Measurements from ENCODE around the gene RFC2. TPM values are rescaled to one million over a fixed set of nuclear protein-coding genes. Genes with fewer than 3 reads are reported as not detected.

Gene RFC2
- total RNA-seq, 6 experiments from 2014 or later: 8.0 to 21.3 (median 12.2) TPM

DNA sequence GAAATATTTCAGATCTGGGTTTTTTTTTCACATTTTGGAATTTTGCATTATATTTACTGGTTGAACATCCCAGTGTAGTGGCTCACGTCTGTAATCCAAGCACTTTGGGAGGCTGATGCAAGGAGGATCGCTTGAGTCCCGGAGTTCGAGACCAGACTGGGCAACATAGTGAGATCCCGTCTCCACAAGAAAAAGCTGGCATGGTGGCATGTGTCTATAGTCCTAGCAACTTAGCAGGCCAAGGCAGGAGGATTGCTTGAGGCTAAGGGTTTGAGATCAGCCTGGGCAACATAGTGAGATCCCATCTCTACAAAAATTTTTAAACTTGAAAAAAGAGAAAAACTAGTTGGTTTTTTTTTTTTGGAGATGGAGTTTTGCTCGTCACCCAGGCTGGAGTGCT lies 6.0 kb downstream of the RFC2 start:
- H3K36me3 ChIP-seq: peaks cover 0 to 17% (median 5%) of the 10 kb centered on the region in 4 donors
- 98% methylated on average over 4 of the region's 6 CpGs for WGBS (ENCODE audit: insufficient coverage, low coverage, low lambda C conversion rate, missing lambda C conversion rate)
- peaks cover 0 to 16% (median 7%) of the 10 kb centered on the region in 4 donors for H3K4me1 ChIP-seq
- no peaks in the 10 kb centered on the region for H3K9me3 ChIP-seq
- H3K27me3 ChIP-seq: no peaks in the 10 kb centered on the region
- H3K4me3 ChIP-seq: no peak overlapping the region
- intact Hi-C loops (cut with DNase I): no loop called here
- no peak for TF ChIP-seq CTCF (IDR thresholded peaks at IDR 0.05)
- ATAC-seq: no peak
- DNase-seq: no peak
- H3K27ac ChIP-seq: no peak overlapping the region

- intact Hi-C loops (cut with DNase I): no loop called here
- WGBS (ENCODE audit: insufficient coverage, low coverage, low lambda C conversion rate, missing lambda C conversion rate): 19% methylated on average over 4 of the region's 4 CpGs
- H3K4me3 ChIP-seq: no peak overlapping the region
- DNase-seq (no peak), ATAC-seq (peak in 2 of 4 donors; percentile 28 to 56)
- H3K36me3 ChIP-seq: peaks cover 0 to 28% (median 7%) of the 10 kb centered on the region in 4 donors
- H3K27me3 ChIP-seq: no peaks in the 10 kb centered on the region
- no peak for TF ChIP-seq POLR2A (IDR thresholded peaks at IDR 0.05)
- no peak for TF ChIP-seq CTCF (IDR thresholded peaks at IDR 0.05)
- H3K27ac ChIP-seq: no peak overlapping the region
- H3K4me1 ChIP-seq: peaks cover 0 to 16% (median 6%) of the 10 kb centered on the region in 4 donors
- H3K9me3 ChIP-seq: no peaks in the 10 kb centered on the region
Observed at GRCh38 chr7:74246497-74246896, 7.7 kb downstream of the RFC2 start.

- H3K4me1 ChIP-seq: peaks cover 0 to 8% (median 2%) of the 10 kb centered on the region in 4 donors
- H3K4me3 ChIP-seq: no peak overlapping the region
- DNase-seq: no peak
- no peaks in the 10 kb centered on the region for H3K9me3 ChIP-seq
- peaks cover 0 to 31% (median 7%) of the 10 kb centered on the region in 4 donors for H3K36me3 ChIP-seq
- H3K27me3 ChIP-seq: no peaks in the 10 kb centered on the region
- intact Hi-C loops (cut with DNase I): no loop called here
- H3K27ac ChIP-seq: no peak overlapping the region
- TF ChIP-seq CTCF (IDR thresholded peaks at IDR 0.05) (no peak), POLR2A (IDR thresholded peaks at IDR 0.05) (no peak)
- no peak for ATAC-seq
- 80% methylated on average over 6 of the region's 6 CpGs for WGBS (ENCODE audit: insufficient coverage, low coverage, low lambda C conversion rate, missing lambda C conversion rate)
Observed at GRCh38 chr7:74242122-74242443, 12.1 kb downstream of the RFC2 start.

- no peaks in the 10 kb centered on the region for H3K27me3 ChIP-seq
- H3K4me3 ChIP-seq: no peak overlapping the region
- intact Hi-C loops (cut with DNase I): no loop called here
- ATAC-seq (peak; percentile 89 to 97 (median 95)), DNase-seq (peak; percentile 80 to 88 (median 84))
- H3K27ac ChIP-seq: peak overlapping the region; percentile 1 to 65 (median 9)
- H3K4me1 ChIP-seq: peaks cover 0 to 8% (median 0%) of the 10 kb centered on the region in 4 donors
- 45% methylated on average over 4 of the region's 4 CpGs for WGBS (ENCODE audit: insufficient coverage, low coverage, low lambda C conversion rate, missing lambda C conversion rate)
- TF ChIP-seq CTCF (IDR thresholded peaks at IDR 0.05) (no peak), POLR2A (IDR thresholded peaks at IDR 0.05) (no peak)
- no peaks in the 10 kb centered on the region for H3K9me3 ChIP-seq
- peaks cover 0 to 43% (median 7%) of the 10 kb centered on the region in 4 donors for H3K36me3 ChIP-seq
Observed at GRCh38 chr7:74240482-74240881, 13.7 kb downstream of the RFC2 start.

GRCh38 chr7:74236284-74236683 lies 17.9 kb downstream of the RFC2 start:
- Histone ChIP-seq H3K27me3 (no peaks in the 10 kb centered on the region), H3K4me3 (no peak overlapping the region), H3K36me3 (peaks cover 0 to 31% (median 11%) of the 10 kb centered on the region in 4 donors), H3K27ac (no peak overlapping the region), H3K4me1 (peaks cover 0 to 8% (median 0%) of the 10 kb centered on the region in 4 donors), H3K9me3 (no peaks in the 10 kb centered on the region)
- ATAC-seq (no peak), DNase-seq (no peak)
- intact Hi-C loops (cut with DNase I): no loop called here
- WGBS (ENCODE audit: insufficient coverage, low coverage, low lambda C conversion rate, missing lambda C conversion rate): 100% methylated on average over 1 of the region's 3 CpGs
- TF ChIP-seq POLR2A (IDR thresholded peaks at IDR 0.05) (no peak), CTCF (IDR thresholded peaks at IDR 0.05) (no peak)

Measured in right lobe of liver (tissue), 6 donors.